ENCODE data around the gene C10orf105. TPM values are rescaled to one million over a fixed set of nuclear protein-coding genes. Genes with fewer than 3 reads are reported as not detected.

The C10orf105 gene
- total and polyA plus RNA-seq, 4 donors = 0.36 to 0.42 TPM; not detected in 2

GRCh38 chr10:71752391-71753090 is 33.0 kb upstream of the C10orf105 start:
- H3K36me3 ChIP-seq (ENCODE audit: control insufficient read depth in 1 of 2, insufficient read depth in 2 of 2, low read length in 1 of 2) = peaks cover 3 to 13% of the 10 kb centered on the region in 2 donors
- H3K27ac ChIP-seq (ENCODE audit: low read depth in 1 of 2, low read length in 2 of 2) = no peak overlapping the region
- intact Hi-C loops (cut with DNase I) = no loop called here

GRCh38 chr10:71751515-71752224 is 32.1 kb upstream of the C10orf105 start:
- no peaks in the 10 kb centered on the region for H3K4me1 ChIP-seq (ENCODE audit: control insufficient read depth in 1 of 2, insufficient read depth in 2 of 2, low read length in 2 of 2)
- intact Hi-C loops (cut with DNase I) = no loop called here
- H3K27me3 ChIP-seq (ENCODE audit: control insufficient read depth in 1 of 2, insufficient read depth in 2 of 2, low read length in 1 of 2) = no peaks in the 10 kb centered on the region
- H3K9me3 ChIP-seq (ENCODE audit: control insufficient read depth, low read length) = no peaks in the 10 kb centered on the region
- no peak overlapping the region for H3K27ac ChIP-seq (ENCODE audit: low read depth in 1 of 2, low read length in 2 of 2)
- peaks cover 3 to 11% of the 10 kb centered on the region in 2 donors for H3K36me3 ChIP-seq (ENCODE audit: control insufficient read depth in 1 of 2, insufficient read depth in 2 of 2, low read length in 1 of 2)
- 81% methylated on average over 14 of the region's 14 CpGs for WGBS, 2 donors
- no peak overlapping the region for H3K4me3 ChIP-seq (ENCODE audit: low read length in 2 of 2)
- DNase-seq = peak in 1 of 2 donors; percentile 68
- ATAC-seq (ENCODE audit: low FRiP score) = no peak

More at GRCh38 chr10:71752391-71753090, 33.0 kb upstream of the C10orf105 start:
- Histone ChIP-seq H3K4me3 (ENCODE audit: low read length in 2 of 2) (no peak overlapping the region), H3K9me3 (ENCODE audit: control insufficient read depth, low read length) (no peaks in the 10 kb centered on the region), H3K27me3 (ENCODE audit: control insufficient read depth in 1 of 2, insufficient read depth in 2 of 2, low read length in 1 of 2) (no peaks in the 10 kb centered on the region), H3K4me1 (ENCODE audit: control insufficient read depth in 1 of 2, insufficient read depth in 2 of 2, low read length in 2 of 2) (no peaks in the 10 kb centered on the region)
- 82 to 93% methylated on average over 8 of the region's 8 CpGs for WGBS, 2 donors
- ATAC-seq (ENCODE audit: low FRiP score) = no peak
- no peak for DNase-seq

- peaks cover 3 to 11% of the 10 kb centered on the region in 2 donors for H3K36me3 ChIP-seq (ENCODE audit: control insufficient read depth in 1 of 2, insufficient read depth in 2 of 2, low read length in 1 of 2)
- no peak overlapping the region for H3K4me3 ChIP-seq (ENCODE audit: low read length in 2 of 2)
- no peaks in the 10 kb centered on the region for H3K4me1 ChIP-seq (ENCODE audit: control insufficient read depth in 1 of 2, insufficient read depth in 2 of 2, low read length in 2 of 2)
- DNase-seq = no peak
- intact Hi-C loops (cut with DNase I) = no loop called here
- no peak overlapping the region for H3K27ac ChIP-seq (ENCODE audit: low read depth in 1 of 2, low read length in 2 of 2)
- H3K9me3 ChIP-seq (ENCODE audit: control insufficient read depth, low read length) = no peaks in the 10 kb centered on the region
- 79 to 86% methylated on average over 5 of the region's 5 CpGs for WGBS, 2 donors
- H3K27me3 ChIP-seq (ENCODE audit: control insufficient read depth in 1 of 2, insufficient read depth in 2 of 2, low read length in 1 of 2) = no peaks in the 10 kb centered on the region
- no peak for ATAC-seq (ENCODE audit: low FRiP score)
Measured at GRCh38 chr10:71750986-71751385, 31.4 kb upstream of the C10orf105 start.

- ATAC-seq (ENCODE audit: low FRiP score) (no peak), DNase-seq (no peak)
- H3K27me3 ChIP-seq (ENCODE audit: control insufficient read depth in 1 of 2, insufficient read depth in 2 of 2, low read length in 1 of 2) = no peaks in the 10 kb centered on the region
- H3K4me3 ChIP-seq (ENCODE audit: low read length in 2 of 2) = no peak overlapping the region
- H3K27ac ChIP-seq (ENCODE audit: low read depth in 1 of 2, low read length in 2 of 2) = no peak overlapping the region
- no peaks in the 10 kb centered on the region for H3K4me1 ChIP-seq (ENCODE audit: control insufficient read depth in 1 of 2, insufficient read depth in 2 of 2, low read length in 2 of 2)
- intact Hi-C loops (cut with DNase I) = no loop called here
- H3K9me3 ChIP-seq (ENCODE audit: control insufficient read depth, low read length) = no peaks in the 10 kb centered on the region
- WGBS, 2 donors = 87 to 88% methylated on average over 15 of the region's 15 CpGs
- peaks cover 3 to 11% of the 10 kb centered on the region in 2 donors for H3K36me3 ChIP-seq (ENCODE audit: control insufficient read depth in 1 of 2, insufficient read depth in 2 of 2, low read length in 1 of 2)
Measured at GRCh38 chr10:71750124-71750841, 30.7 kb upstream of the C10orf105 start.

- Histone ChIP-seq H3K4me1 (ENCODE audit: control insufficient read depth in 1 of 2, insufficient read depth in 2 of 2, low read length in 2 of 2) (no peaks in the 10 kb centered on the region), H3K4me3 (ENCODE audit: low read length in 2 of 2) (no peak overlapping the region), H3K27ac (ENCODE audit: low read depth in 1 of 2, low read length in 2 of 2) (no peak overlapping the region), H3K27me3 (ENCODE audit: control insufficient read depth in 1 of 2, insufficient read depth in 2 of 2, low read length in 1 of 2) (no peaks in the 10 kb centered on the region), H3K9me3 (ENCODE audit: control insufficient read depth, low read length) (no peaks in the 10 kb centered on the region), H3K36me3 (ENCODE audit: control insufficient read depth in 1 of 2, insufficient read depth in 2 of 2, low read length in 1 of 2) (peaks cover 3 to 11% of the 10 kb centered on the region in 2 donors)
- DNase-seq (no peak), ATAC-seq (ENCODE audit: low FRiP score) (no peak)
- intact Hi-C loops (cut with DNase I) = no loop called here
- WGBS, 2 donors = 93 to 94% methylated on average over 4 of the region's 4 CpGs
Measured at GRCh38 chr10:71749396-71749795, 29.8 kb upstream of the C10orf105 start.

- no peaks in the 10 kb centered on the region for H3K4me1 ChIP-seq (ENCODE audit: control insufficient read depth in 1 of 2, insufficient read depth in 2 of 2, low read length in 2 of 2)
- intact Hi-C loops (cut with DNase I) = no loop called here
- DNase-seq (peak in 1 of 2 donors; percentile 90), ATAC-seq (ENCODE audit: low FRiP score) (peak; percentile 62)
- H3K27me3 ChIP-seq (ENCODE audit: control insufficient read depth in 1 of 2, insufficient read depth in 2 of 2, low read length in 1 of 2) = no peaks in the 10 kb centered on the region
- H3K36me3 ChIP-seq (ENCODE audit: control insufficient read depth in 1 of 2, insufficient read depth in 2 of 2, low read length in 1 of 2) = peaks cover 0 to 11% of the 10 kb centered on the region in 2 donors
- no peaks in the 10 kb centered on the region for H3K9me3 ChIP-seq (ENCODE audit: control insufficient read depth, low read length)
- H3K4me3 ChIP-seq (ENCODE audit: low read length in 2 of 2) = no peak overlapping the region
- H3K27ac ChIP-seq (ENCODE audit: low read depth in 1 of 2, low read length in 2 of 2) = no peak overlapping the region
- 66 to 68% methylated on average over 15 of the region's 15 CpGs for WGBS, 2 donors
Measured at GRCh38 chr10:71748671-71749191, 29.2 kb upstream of the C10orf105 start.

GRCh38 chr10:71747551-71748523 is 28.3 kb upstream of the C10orf105 start:
- WGBS, 2 donors = 85 to 87% methylated on average over 14 of the region's 14 CpGs
- Histone ChIP-seq H3K9me3 (ENCODE audit: control insufficient read depth, low read length) (no peaks in the 10 kb centered on the region), H3K27ac (ENCODE audit: low read depth in 1 of 2, low read length in 2 of 2) (no peak overlapping the region), H3K27me3 (ENCODE audit: control insufficient read depth in 1 of 2, insufficient read depth in 2 of 2, low read length in 1 of 2) (no peaks in the 10 kb centered on the region), H3K4me3 (ENCODE audit: low read length in 2 of 2) (no peak overlapping the region), H3K36me3 (ENCODE audit: control insufficient read depth in 1 of 2, insufficient read depth in 2 of 2, low read length in 1 of 2) (peaks cover 0 to 11% of the 10 kb centered on the region in 2 donors), H3K4me1 (ENCODE audit: control insufficient read depth in 1 of 2, insufficient read depth in 2 of 2, low read length in 2 of 2) (no peaks in the 10 kb centered on the region)
- peak in 1 of 2 donors; percentile 76 for DNase-seq
- ATAC-seq (ENCODE audit: low FRiP score) = no peak
- intact Hi-C loops (cut with DNase I) = no loop called here
